HG03066 (cell line): Measurements from ENCODE around the gene EFNB2.

ENCODE experiments used
- ATAC-seq: cut with Tn5 transposase; IDR thresholded peaks from one replicate; pipeline ENCODE4 v1.9.1; 2021; ENCODE audit warnings: low read depth; ENCODE audit not compliant: unreplicated experiment

The EFNB2 gene

DNA sequence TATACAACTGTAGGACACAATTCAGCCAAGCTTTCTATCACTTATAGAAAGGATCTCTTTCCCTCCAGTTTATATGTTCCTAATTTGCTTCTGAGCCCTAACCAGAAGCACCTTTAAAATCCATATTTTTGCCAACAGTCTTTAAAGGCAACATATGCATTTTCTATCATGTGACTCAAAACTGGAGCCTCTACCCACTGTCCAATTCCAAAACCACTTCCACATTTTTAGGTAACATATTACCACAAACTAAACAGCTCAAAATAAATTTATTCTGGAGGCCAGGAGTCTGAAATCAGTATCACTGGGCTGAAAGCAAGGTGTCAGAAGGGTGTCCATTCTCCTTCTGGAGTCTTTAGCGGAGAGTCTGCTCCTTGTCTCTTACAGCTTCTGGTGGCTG, 15.9 kb upstream of the EFNB2 start:
- no peak for ATAC-seq

- no peak for ATAC-seq
These were observed 15.2 kb upstream of the EFNB2 start for GRCh38 chr13:106550570-106551135.

DNA sequence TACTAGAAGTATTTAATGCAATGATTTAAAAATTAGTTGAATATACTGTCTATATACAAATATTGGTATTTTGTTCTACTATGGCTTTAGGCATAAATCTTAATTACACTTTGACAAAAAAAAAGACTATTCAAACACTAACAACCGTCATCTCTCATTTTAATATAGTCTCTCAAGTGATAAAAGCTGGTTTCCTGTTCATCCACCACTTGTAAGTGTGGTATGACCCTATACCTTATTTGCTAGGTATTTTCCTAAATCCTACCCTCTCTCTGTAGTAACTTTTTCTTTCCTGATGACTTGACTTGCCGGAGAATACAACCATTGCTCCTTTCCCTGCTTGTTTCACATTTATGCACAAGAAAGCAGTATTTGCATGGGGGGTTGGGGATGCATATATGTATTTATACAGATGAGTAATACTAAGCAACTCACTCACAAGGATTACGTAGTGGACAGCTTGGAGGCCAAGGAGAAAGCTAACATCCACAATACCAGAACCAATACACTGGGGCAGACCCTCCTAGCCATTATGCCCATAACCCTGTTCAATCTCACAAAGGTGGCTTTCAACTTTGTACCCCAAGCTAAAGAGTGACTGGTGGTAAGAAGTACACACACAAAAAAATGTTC, 12.7 kb upstream of the EFNB2 start:
- no peak for ATAC-seq

DNA sequence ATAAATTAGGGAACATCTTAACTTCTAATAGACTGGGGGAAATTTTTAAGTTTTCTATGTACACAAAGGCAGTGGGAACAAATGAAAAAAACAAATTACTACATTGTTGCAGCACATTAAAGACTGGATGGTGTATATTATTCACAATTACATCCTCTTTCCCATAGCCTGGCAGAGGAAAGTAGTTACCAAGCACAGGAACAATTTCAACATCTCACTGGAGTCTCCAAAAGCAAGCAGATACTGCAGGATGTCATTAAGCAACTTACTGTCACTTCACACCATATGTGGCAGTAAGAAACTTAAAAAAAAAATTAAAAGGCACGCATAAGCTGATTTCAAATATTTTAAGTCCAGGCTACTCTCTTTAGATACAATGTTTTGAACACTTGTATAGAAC, 6.4 kb upstream of the EFNB2 start:
- no peak for ATAC-seq

DNA sequence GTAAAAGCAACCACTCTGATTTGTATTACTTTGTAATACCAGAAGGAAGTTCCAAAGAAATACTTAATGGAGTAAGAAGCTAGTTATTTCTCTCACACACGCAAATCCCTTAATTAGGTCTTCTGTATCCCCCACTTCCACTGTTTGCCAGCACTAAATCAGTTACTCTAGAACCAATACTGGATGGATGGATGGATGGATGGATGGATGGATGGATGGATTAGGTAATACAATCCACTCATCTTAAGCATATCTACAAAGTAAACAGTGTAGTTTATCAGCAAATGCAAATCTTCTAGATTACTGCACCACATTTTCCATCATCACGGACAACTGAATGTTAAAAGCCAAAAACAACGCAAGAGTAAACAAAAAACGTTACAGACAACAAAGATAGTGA, 5.2 kb upstream of the EFNB2 start:
- ATAC-seq = no peak

GRCh38 chr13:106537521-106537920, 2.1 kb upstream of the EFNB2 start:
- ATAC-seq = no peak

DNA sequence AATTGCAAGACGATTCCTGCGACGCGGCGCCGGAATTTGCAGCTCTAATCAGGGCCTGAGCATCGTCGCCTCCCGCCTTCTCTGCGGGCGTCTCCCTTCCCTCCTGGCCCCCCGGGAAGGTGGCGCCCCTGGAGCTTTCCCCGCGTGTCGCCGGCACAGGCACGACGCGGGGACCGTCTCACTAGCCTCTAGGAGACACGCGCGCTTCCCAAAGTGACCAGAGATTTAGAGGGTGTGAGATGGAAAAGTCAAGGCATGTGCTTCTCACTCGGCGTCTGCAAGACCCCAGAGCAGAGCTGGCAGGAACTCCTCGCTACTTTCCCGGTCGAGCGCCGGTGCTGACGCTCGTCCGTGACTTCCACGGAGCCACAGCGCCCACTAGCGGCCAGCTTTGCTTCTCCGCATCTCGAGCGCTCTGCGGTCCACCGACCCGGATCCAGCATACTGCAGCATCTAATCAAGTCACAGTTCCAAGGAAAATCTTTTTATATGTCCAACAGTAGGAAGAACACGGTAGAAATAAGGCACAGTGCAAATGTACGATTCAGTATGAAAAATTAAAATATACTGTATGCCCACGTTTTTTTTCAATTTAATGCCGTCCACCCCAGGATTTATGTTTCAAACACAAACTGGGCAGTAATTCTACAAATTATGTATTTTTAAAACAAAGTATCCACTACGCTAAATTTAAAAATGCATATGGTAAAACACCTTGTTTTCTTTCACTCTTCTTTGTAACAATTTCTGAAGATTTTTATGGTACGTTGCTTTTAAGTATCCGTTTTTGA, 977 bp upstream of the EFNB2 start:
- peak; percentile 45 for ATAC-seq

DNA sequence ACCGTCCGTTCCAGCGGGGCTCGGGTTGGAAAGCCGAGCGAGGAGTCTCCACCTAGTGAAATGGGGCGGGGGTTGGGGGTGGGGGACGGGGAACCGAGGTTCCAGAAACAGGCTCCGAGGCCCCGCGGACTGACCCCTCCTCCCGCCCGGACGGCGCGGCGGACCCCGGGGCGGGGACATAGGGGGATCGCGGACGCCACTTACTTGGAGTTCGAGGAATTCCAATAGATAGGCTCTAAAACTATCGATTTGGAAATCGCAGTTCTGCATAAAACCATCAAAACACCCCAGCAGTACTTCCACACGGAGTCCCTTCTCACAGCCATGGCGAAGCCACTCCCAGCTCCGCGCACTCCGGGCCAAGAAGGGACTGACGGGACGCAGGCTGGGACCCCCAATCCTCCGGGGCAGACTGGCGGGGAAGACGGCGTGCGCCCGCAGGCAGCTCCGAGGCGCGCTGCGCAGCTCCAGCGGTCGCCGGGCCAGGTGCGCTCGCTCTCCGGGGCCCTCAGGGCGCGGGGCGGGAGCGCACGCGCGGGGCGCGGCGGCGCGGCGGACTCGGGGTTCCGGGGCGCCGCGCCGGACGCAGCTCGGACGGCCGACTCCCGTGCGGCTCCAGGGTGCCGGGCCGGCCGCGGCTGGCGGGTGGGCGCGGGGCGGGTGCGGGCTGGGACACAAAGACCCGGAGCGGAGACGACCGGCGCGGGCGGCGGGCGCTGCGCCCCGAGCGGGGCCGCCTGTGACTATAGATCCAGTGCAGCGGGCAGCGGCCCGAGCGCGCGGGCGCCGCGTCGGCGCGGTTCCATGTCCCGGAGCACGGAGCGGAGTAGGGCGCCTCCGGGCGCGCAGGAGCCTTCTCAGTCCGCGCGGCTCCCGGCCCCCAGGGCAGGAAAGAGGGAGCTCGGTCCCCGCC, 567 bp downstream of the EFNB2 start:
- peak; percentile 22 for ATAC-seq

GRCh38 chr13:106533943-106534638, 1.4 kb downstream of the EFNB2 start:
- no peak for ATAC-seq

DNA sequence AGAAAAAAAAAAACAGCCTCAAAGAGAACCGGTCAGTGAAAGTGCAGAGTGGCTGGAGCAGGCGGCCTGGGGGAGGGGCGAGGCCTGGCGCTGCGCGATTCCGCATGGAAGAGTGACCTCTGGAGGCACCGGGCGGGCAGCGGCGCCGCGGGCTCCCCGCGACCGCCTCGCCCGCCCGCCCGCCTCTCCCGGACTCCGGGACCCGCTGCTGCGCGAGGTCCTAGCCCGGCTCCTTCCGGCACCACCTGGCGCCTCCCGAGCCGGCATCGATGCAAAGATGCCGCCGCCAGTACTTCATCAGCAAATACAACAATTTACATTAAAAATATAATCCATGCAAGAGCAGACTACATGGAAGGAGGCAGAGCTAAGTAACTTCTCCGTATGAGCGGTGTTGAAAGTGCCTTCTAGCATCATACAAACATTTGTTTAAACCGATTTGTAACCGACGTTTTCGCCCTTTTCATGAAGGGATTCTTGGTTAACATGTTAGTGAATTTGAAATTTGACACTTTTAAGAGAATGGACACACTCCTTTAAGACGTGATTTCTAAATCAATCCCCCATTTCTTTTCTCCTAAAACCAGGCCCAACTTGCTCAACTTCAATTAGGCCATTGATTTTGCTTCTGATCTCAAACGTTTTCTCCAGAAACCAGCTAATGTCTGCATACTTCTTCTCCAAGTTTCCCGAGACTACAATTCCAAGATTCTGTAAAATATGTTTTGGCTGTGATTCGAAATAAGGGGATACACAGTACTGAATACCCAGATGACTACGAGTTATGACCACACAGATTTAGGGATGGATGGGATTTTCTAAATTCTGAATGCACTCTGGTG, 2.1 kb downstream of the EFNB2 start:
- ATAC-seq = no peak

DNA sequence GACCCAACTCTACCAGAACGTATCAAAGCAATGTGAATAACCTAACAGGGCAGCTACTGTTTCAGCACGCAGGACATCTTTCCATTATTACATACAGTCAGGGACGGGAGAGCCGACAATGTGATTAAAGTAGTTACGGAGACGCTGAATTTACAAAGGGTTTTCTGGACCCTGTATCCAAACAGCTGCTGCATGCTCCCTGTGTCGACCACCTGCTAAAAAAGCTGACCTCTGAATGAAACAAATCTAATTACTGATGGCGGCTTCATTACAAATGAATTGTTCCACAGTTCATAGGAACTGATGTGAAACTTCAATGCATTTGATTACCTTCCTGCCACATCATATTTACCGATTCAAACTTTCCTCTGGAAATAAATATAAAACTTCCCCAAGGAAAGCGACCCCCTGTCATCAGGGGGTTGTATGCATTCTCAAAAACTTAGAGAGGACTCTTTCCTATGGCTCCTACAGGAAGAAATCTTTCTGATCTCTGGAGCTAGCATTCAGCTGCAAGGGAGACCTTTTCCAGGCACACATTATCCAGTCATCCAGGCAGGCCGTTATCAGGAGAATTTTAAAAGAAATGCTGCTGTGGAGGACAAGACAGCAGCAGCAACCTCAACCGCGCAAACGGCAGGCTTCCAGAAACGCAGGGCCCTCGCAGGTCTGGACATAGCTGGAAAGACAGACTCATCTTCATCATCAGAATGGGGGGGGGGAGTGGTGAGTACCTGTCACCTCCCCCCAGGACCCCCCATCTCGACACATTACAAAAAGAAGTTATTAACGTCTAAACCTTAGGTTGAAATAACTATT, 3.1 kb downstream of the EFNB2 start:
- ATAC-seq = no peak

GRCh38 chr13:106530980-106531481, 4.4 kb downstream of the EFNB2 start:
- no peak for ATAC-seq

GRCh38 chr13:106530171-106530851, 5.2 kb downstream of the EFNB2 start:
- ATAC-seq = no peak

DNA sequence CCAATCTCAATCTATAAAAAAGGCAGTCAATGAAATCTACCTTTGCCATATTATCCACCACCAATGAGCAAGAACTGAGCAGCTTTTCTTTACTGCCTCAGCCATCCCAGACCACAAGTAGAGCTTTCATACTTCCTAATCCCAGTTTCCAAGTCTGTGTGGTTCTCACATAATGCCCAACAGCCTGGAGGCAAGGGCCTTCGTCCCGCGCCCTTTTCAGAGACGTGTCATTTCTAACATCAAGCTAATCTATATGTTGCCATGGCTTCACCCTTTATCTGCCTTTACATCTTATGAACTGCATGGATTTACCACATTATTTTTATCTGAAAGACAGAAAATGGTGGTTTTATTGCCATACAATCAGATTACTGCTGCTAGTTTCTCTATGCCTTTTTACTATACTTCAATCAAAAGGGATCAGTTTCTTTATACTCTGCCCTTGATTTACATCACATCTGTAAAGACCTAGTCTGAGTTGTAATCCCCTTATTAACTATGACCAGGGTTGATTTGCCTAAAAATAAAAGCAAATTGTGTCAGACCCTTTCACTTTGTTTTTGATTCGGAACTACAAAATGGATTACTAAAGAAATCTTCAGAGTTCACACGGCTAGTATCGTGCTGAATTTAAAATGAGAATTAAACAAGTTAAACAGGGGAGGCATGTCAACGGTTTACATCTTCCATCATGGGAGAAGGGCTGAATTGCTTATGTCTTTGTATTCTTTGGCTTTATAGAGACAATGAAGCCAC, 5.9 kb downstream of the EFNB2 start:
- ATAC-seq = no peak

- no peak for ATAC-seq
These were observed 6.6 kb downstream of the EFNB2 start for GRCh38 chr13:106528718-106529414.

- ATAC-seq = no peak
These were observed 7.6 kb downstream of the EFNB2 start for GRCh38 chr13:106527826-106528225.

DNA sequence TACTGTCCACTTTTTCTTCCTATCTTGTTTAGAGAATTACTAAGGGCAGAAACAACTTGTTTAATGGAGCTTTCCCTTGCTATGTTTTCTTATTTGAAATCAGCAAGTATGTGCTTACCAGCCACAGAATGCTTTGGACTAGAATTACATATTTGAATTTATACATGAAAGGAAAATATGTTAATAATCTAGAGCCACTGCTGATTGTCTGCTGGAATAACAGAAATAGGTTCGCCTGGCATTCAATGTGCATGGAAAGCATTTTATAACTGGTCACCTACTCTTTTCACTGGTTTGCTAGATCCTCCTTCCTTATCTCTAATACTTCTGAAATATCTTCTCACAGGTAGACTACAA, 8.0 kb downstream of the EFNB2 start:
- ATAC-seq = no peak
